GM13977 (cell line): ENCODE data around the gene LRRC28.

Experiments used
- DNase-seq: peaks from one replicate; pipeline ENCODE4 v3.0.0; 2012; ENCODE audit warnings: low spot score
- in situ Hi-C: fragments of 300-500 bp; cut with MboI; formaldehyde crosslinking; loops from one replicate; pipeline ENCODE4 v1.12.0; 2022; ENCODE audit warnings: low sequenced_read_pairs, low pct_unique_long_range_greater_than_20kb, mixed read lengths, inconsistent platforms; ENCODE audit not compliant: unreplicated experiment
- TF ChIP-seq, protein P1 (sequence below): IDR thresholded peaks from 2 replicates; pipeline ENCODE4 v1.5.1; 2012; ENCODE audit warnings: mild to moderate bottlenecking, control low read depth; ENCODE audit not compliant: insufficient read depth; ENCODE audit errors: extremely low read depth, missing control alignments

Gene LRRC28

DNA sequence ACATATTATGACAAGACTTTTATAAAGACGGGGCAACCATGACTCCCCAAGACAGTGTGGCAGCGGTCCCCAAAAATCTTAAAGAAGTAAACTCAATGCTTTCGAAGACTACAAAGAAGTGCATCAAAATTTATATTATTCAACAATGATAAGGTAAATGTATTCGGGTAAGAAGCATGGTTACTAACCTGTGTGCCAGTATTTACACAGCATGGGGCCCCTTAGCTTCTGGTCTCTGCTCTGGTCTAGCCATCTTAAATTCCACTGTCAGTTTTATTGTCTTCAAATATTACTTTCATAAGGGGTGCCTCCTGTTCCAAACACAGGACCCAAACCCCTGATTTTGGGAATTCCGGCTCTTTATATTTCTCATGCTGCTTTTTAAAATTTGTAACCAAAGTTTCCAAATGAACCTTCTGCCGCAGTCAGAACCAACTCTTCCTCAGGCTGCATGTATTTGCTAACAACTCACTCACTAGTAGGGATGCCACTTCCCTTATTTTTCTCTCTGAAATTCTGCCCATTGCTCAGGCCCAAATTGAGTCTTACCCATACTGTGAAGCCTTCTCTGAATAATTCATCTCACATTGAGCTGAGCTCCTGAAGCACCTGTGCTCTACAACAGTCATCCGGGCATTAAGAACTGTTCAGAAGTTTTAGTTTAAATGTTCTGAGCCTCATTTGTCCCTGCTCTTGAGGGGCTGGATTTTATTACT is 3.1 kb upstream of the LRRC28 start:
- TF ChIP-seq, protein P1, sequence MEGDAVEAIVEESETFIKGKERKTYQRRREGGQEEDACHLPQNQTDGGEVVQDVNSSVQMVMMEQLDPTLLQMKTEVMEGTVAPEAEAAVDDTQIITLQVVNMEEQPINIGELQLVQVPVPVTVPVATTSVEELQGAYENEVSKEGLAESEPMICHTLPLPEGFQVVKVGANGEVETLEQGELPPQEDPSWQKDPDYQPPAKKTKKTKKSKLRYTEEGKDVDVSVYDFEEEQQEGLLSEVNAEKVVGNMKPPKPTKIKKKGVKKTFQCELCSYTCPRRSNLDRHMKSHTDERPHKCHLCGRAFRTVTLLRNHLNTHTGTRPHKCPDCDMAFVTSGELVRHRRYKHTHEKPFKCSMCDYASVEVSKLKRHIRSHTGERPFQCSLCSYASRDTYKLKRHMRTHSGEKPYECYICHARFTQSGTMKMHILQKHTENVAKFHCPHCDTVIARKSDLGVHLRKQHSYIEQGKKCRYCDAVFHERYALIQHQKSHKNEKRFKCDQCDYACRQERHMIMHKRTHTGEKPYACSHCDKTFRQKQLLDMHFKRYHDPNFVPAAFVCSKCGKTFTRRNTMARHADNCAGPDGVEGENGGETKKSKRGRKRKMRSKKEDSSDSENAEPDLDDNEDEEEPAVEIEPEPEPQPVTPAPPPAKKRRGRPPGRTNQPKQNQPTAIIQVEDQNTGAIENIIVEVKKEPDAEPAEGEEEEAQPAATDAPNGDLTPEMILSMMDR, result no peak
- no peak for DNase-seq
- in situ Hi-C loops, result no loop called here

DNA sequence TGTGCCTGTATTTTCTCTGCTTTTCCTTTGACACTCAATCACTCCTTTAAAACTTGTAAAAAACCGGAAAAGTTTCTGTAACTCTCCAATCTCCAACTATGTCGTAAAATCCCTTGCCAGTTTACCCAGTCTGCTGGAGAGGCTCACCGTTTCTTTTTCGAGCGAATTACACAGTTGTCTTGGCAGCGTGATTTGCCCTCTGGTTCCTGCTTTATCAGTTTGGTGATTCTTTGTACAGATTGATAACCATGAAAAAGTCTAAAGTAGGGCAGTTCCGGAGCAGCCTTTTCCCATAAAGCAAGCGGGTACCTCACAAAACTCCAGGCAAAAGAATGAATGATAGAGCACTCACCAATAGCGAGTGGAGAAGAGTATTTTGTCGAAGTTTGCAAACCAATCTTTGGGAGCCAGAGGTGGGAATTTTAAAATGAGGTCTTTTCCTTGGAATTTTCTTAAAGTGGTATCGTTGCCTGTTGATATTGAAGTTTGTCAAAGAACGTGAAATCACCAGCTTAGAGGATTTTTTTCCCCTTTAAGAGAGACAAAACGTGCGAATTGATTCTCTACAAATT is 1.9 kb upstream of the LRRC28 start, which contains the start of gene TTC23:
Gene TTC23, minus strand, starts transcription at position 312 of the 572 bp plus-strand sequence. CDS start 20,869 bp downstream, outside the sequence.
- TF ChIP-seq, protein P1, result no peak
- no peak for DNase-seq
- in situ Hi-C loops, result no loop called here

DNA sequence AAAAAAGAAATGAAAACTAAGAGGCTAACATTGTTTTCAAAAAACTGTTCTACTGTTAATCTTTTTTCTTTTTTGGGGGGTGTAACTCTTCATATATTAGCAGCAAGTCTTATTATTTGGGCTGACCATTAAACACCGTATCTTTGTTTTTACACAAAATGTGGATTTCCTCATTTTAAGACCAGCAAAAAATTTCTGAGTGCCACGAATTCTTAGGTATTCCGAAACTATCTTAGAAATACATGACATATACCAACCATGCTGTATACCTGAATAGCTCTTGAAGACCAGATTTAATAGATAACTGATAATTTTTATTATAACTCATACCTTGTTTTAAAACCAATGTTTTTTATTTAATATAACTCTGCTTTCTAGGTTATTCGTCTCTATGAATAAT is 1.3 kb upstream of the LRRC28 start:
- in situ Hi-C loops, result loop anchor here (25.0 kb wide), 1 partner anchor 1362 kb away; the partner anchor contains the start of genes ASB7 and LINS1
- DNase-seq, result no peak
- TF ChIP-seq, protein P1, result no peak

DNA sequence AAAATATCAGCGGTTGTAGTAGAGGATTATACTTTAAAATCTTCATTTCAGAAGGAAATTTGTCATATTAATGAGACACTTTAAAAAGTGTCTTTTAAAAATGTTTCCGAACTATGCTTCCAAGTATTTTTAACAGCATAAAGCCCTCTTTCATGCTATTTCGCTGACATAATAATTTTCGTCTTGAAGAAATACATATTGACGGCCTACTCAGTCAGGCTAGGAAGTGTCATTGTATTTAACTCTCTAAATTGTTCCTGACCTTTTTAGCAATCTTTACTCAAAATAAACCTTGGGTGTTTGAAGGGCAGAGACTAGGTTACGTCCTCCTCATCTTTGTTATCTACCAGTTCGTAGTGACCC is 806 bp upstream of the LRRC28 start:
- TF ChIP-seq, protein P1, result no peak
- DNase-seq, result no peak
- in situ Hi-C loops, result loop anchor here (25.0 kb wide), 1 partner anchor 1362 kb away; the partner anchor contains the start of genes ASB7 and LINS1

DNA sequence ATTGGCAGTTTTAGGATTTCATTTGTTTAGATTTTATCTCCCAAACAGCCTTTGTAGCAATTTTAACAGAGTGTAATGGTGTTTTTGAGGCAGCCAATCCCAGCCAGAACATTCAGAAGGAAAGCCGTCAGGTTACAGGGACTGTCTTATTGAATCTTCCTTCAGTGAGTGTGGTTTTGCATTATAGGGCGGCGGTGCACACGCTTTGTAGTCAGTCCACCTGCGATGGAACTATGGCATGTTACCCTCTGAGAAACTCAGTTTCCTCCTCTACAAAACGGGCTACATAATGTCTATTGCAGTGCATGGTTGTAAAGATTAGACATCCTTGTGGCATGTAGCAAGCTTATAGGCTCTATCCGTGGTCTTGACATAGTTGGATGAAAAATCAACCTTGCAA is 1.0 kb downstream of the LRRC28 start:
- TF ChIP-seq, protein P1, result no peak
- in situ Hi-C loops, result loop anchor here (25.0 kb wide), 1 partner anchor 1360 kb away; the partner anchor contains the start of genes ASB7 and LINS1

DNA sequence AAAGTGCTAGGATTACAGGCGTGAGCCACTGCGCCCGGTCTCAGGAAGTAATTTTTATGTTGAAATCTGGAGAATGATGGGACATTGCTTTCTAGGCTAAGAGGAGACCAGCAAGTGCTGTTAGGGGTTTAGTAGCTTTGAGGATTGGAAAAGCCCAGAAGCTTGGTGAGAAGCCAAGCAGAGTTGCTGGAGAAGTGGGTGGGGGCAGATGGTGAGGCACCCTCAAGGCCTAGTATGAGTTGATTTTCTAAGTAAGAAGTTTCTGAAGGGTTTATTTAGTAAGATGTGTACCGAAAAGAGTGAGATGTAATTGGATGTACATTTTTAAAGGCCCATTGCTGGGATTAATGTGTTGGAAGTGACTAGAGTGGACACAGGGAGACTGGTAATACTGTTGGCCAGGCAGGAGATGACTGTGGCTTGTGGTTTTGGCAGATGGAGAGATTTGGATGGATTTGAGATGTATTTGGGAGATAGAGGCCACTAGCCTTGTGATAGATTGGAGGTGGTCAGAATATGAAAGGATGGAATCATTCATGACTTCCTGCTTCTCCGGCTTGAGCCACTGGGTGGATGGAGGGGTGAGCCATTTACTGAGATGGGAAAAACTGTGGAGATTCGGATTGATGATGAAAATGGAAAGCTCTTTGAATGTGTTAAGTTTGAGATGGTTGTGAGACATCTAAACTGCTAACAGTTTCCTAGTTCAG is 2.3 kb downstream of the LRRC28 start:
- DNase-seq, result no peak
- in situ Hi-C loops, result loop anchor here (25.0 kb wide), 1 partner anchor 1359 kb away; the partner anchor contains the start of genes ASB7 and LINS1
- TF ChIP-seq, protein P1, result no peak

More for the DNA sequence above, 1.0 kb downstream of the LRRC28 start:
- DNase-seq, result no peak
